NCI-H524 (cell line): ENCODE results near the gene WDR37.

Experiments used
- DNase-seq, 2 experiments: peaks; one replicate each; lab custom pipeline; 2025; lab: John Stamatoyannopoulos, UW

Gene WDR37

DNA sequence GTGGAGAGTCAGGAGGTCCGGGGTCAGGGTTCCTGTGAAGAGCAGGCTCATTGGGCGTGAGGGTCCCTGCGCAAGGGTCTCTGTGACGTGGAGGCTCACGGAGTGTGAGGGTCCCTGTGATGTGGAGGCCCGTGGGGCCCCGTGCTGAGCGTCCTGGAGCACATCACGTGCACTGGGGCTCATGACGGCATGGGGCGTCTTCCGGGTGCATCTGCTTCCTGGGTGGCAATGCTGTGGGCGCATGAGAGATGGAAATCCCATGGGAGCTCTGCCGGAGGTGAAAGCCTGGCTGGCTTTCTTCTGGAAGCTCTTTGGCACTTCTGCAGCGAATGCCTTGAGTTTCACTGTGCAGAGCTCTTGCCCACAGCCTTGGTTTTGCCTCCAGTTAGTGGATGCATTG is 71.4 kb downstream of the WDR37 start:
- no peak for DNase-seq

DNA sequence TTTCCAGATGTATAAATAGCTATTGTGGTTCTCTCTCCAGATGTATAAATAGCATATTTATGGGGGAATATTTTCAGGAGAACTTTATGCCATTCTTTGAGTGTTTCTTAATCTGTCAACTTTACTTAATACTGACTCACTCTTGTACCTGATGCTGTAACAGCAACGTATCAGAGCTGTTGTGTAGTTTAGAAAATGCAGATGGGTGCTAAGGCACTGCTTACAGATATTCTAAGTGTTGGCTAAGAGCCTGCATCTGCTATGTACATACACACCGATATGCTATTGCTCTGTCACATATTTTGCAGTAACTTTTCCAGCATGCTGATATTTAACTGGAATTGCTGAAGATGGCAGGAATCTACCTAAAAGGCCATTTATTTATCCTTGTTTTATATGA is 71.9 kb downstream of the WDR37 start:
- DNase-seq = no peak

DNA sequence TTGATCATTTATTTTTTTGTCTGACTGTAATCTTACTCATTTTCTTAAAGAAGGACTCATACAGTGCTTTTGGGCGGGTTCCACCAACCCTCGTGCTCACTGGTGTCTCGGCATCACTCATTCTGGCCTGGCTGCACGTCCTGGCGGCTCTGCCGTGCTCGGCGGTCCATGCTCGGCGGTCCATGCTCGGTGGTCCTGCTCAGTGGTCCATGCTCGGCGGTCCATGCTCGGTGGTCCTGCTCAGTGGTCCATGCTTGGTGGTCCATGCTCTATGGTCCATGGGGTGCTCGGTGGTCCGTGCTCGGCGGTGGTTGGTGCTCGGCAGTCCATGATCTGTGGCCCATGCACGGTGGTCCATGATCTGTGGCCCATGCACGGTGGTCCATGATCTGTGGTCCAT is 72.5 kb downstream of the WDR37 start:
- DNase-seq = no peak

DNA sequence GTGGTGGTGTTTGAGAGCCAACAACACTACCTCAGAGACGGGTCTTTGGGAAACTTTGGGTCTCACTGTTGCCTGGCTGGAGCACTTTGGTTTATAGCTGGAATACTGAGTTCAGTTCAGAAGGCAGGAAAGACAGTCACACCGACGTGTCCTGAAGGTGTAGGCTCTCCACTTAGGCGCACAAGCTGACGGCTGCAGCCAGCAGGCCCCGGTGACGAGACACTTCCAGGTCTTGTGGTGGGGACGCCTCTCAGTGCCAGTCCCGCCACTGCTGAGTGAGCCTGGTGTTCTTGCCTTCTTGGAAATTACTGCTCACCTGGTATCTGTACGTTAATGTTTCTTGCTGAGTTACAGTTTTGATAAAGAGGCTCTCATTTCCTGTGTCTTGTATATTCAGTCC is 74.0 kb downstream of the WDR37 start:
- no peak for DNase-seq

DNA sequence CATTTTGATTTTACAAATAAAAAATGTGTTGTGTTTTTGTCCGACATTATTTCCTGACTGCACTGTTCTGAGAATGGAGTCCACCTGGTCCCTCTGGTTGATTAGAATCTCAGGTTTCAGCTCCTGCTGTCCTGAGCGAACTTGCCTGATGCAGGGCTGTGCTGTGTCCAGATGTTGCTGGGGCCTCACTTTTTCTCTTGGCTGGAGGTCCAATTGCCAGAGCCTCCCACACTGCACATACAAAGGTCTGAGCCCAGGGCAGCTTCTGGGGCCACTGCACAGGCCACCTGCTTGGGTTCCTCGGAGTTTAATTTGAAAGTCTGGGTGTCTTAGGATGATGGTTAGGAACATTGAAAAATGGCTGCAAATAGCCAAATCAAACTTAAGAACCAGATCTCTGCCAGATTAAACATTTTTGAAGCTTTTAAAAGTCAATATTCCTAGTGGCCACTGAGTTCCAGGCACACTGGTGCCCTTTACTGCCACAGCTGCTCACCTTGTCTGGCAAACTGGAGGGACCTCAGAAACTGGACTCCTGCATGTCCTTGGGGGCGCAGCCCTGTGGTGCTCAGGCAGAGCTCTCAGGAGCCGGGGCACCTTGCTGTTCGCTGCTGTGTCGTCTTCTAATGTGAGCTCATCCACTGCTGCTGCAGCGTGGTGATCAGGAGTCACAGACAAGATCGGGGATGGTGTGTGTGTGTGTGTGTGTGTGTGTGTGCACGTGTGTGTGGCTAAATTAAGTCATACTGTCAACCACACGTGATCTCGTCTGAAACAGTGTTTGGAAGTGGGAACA is 75.0 kb downstream of the WDR37 start:
- no peak for DNase-seq

DNA sequence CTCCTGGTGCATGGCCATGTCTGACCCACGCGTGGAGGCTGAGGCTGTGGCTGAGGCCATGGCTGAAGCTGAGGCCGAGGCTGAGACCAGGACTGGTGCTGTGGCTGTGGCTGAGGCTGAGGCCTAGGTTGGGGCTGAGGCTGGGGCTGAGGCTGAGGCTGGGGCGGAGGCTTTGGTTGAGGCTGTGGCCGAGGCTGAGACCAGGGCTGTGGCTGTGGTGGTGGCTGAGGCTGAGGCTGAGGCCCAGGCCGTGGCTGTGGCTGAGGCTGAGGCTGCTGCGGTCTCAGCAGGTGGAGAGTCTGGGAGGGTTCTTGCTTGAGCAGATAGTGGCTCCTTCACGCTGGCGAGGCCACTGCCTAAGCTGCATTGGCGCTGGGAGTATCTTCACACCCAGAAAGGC is 76.4 kb downstream of the WDR37 start:
- DNase-seq = no peak

DNA sequence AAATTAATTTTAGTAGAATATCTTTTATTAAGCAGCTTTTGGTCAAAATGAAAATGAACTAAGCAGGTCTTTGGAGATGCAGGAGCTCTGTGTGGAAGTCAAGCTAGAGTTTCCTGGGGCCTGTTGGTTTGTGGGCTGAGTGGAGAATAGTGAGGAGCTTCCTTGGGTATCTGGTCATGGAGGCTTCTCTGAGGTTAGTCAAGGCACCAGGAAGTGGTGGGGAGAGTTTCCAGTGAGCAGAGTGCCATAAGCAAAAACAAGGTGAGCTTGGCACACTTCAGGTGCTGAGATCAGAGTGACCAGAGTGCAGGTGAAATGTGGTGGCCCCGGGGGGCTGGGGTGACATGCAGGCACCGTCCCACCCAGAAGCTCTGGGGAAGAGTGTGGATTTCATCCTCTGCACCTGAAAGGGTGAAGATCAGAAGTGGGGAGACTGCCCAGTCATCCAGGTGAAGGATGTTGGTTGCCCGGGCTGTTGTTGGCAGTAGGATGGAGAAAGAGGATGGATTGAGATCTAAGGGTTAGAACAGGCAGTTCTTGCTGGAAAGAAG is 77.4 kb downstream of the WDR37 start:
- no peak for DNase-seq

DNA sequence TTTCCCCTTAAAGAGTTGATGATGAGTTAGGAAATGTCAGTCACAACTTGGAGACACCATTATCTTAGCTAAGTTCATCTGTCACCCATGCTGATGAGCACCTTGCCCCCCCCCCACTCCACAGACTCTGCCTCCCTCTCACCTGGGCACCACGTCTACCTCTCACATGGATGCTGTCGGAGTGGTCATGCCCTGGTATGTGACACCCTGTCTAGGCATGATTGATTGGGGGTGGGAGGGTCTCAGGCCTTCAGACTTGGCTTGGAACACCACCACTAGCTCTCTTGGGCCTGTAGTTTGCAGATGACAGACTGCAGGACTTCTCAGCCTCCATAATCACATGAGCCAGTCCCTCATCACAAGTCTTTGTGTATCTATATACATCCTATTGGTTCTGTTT is 78.0 kb downstream of the WDR37 start:
- no peak for DNase-seq

DNA sequence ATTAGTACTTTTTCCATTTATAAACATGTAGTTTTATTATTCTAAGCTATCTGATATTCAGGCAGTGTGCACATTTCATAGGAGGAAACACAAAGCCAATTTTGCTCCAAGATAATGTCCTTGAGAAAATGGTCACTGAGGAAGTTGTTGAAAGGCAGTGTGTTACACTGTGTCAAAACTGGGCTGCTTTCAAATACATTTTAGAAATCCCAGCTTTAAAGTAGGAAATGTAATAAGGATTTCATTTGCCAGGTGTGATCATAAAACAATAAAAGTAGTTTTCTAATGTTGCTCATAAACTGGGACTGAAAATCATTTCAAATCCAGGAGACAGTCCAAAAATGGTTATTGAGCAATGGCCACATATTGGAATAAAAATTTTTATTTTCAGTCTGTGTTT is 80.1 kb downstream of the WDR37 start:
- no peak for DNase-seq

DNA sequence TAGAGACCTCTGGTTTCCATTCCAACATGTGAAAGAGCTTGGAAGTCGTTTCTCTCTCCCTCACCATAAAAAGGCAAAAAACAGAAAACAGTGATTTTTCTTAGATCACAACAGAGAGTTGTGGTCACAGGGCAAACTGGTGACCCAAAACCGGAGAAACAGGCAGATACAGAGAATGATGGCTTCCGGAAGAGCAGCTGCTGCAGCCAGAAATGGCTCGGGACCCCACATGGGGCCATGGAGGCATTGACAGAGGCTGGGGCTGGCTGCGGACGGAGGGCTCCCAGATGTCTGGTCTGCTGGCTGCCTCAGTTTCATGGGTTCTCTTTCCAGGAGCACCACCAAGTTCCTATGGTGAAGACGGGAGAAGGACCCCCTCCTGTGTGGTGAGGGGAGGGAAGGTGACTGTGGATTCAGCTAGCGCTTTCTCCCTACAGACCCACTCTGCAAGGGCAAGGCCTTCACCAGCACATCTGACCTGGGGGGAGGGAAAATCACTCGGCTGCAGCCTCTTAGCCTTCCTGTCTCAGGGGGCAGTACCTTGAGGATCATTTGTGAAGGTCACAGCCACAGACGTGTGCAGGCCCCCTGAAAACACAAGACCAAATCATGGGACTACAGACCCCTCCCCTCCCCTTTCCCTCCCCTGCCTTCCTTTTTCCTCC is 81.4 kb downstream of the WDR37 start:
- DNase-seq = no peak

DNA sequence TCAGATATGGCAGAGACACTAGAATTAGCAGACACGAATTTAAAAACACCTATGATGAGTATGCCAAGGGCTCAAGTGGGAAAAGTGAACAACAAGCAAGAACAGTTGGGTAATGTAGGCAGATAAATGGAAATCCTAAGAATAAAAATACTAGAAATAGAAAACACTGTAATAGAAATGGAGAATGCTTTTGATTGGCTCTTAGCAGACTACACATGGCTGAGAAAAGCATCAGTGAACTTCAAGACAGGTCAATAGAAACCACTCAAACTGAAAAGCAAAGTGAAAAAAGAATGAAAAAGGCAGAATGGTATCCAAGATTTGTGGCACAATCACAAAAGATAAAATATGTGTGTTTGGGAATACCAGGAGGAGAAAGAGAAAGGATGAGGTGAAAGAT is 82.3 kb downstream of the WDR37 start:
- DNase-seq = no peak

DNA sequence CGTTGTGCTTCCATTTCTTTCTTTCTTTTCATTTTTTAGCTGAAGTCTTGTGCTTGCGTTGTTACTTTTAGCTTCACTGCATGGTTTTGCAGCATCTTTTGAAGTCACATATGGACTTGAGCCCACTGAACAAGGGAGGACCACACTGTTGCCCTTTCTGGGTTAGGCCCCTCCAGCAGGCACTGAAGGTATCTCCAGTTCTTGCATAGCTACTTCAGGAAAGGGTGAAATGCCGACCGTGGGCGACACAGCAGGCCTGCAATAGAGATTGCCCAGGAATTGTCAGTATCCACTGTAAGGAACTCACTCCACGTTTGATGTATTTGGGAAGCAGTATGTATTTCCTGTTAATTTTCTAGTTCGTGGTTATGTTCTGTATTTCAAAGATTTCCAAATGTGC is 85.1 kb downstream of the WDR37 start:
- DNase-seq = no peak

DNA sequence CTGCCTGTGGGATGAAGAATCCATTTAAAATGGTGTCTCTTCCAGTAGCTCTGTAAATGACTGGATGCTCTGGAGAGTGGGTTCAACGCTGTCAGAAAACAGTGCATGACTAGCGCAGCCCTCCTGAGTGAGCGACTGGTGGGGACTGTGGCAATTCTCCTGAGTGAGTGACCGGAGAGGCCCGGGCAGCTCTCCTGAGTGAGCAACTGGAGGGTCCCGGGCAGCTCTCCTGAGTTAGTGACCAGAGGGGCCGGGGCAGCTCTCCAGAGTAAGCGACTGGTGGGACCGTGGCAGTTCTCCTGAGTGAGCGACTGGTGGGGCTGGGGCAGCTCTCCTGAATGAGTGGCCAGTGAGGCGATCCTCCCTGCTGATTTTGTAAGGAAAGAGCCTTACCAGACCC is 85.5 kb downstream of the WDR37 start:
- no peak for DNase-seq

DNA sequence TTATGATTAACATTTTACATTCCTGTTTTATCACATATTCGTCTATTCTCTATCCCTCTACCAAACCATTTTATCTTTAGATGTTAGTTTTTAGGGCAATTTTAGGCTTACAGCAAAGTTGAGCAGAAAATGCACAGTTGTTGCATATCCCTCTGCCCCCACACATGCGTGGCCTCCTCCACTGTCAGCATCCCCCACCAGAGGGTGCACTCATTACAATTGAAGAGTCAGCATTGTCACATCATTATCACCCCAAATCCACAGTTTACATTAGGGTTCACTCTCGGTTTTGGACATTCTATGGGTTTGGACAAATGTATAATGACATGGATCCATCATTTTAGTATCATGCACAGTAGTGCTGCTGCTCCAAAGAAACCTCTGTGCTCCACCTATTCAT is 86.4 kb downstream of the WDR37 start:
- no peak for DNase-seq

DNA sequence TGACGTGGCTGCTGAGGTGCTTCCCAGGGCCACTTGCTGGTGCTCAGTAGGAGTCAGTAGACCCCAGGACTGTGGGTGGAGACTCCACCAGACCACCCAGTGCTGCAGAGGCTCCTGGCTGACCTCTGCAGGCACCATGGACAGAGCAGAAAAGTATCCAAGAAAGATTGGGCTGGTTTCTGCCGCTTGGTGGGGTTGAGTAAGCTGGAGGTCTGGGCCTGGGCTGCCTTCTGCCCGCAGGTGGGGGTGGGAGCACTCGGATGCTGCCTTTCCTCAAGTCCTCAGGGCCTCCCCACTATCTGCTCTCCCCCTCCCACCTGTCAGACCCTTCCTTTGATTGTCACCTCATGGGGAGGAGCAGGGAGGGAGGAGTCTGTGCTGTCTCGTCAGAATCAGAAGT is 91.6 kb downstream of the WDR37 start:
- DNase-seq = no peak

DNA sequence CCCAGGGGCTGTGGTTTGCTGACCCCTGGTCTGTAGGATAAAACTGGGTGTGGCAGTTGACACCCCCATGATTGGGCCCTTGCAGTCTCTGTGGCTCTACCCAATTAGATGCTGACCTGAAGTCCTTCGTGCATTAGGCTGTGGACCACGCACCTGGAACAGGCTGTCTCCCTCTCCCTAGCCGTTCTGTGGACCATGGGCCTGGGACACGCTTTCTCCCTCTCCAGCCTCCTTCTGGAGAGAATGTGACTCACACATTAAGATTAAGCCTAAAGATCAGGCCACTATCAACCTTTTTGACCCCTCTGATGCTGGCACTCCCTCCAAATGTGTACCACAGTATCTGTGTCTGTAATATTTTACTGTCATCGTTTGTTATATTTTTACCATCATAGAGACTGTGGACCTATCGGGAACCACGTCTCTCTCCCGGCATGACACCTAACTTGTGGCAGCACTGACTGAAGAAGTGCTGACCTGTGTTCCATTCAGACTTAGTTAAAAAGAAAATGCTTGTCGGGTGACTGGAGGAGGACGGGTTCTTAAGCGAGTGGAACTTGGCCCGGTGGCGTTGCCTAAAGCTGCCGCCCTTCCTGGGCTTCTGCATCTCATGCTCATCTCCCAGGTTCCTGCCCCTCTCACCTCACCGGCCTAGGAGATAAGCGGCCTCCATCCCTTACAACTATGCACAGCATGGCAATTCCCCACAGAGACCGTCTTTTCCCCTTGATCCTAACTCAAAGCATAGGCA is 92.8 kb downstream of the WDR37 start:
- no peak for DNase-seq

DNA sequence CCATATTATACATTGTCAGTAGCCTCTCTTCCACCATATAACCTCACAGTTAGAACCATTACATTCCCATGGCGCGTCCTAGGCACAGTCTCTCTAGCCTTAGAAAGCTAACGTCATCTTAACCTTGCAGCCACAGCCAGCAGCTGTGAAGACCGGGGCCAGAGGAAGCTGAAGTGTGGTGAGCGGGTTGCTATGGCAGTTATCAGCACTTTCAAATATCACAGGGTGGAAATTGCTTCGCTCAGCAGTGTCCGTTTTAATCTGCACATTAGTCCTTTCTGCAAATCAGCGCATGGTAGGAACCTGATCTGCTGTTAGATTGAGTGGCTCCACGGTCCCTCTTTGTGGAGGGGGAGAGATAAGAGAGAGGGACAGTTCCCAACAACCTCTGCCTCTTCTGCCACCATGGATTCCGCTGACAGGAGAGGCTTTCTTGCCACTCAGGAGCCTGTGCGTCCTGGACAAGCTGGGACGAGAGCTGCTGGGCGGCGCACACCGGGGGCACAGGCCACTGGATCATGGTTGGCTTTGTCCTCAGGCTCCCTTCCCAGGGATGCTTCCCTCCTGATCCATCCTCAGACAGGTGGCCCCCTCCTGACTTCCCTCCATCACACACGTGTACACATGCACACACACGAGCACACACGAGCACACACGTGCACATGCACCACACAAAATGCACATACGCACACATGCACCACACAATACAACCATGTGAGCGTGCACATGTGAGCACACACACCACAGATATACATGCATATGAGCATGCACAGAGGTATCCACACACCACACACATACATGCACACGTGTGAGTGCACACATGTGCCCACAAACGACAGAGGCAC is 93.8 kb downstream of the WDR37 start:
- DNase-seq = no peak

DNA sequence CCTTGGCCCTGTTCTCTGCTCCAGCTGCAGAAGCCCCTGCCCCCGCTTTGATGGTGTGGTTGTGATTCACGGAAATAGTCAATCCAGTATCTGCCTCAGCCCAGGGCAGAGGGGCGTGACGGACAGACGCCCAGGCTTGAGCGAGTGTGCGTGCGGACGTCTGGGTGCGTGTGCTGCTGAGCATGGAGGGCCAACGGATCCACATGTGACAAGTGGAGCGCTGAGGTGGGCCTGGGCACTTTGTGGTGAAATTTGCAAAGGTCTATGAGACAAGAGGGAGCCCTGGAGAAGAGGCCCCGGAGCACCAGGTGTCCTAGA is 94.4 kb downstream of the WDR37 start:
- DNase-seq = no peak

DNA sequence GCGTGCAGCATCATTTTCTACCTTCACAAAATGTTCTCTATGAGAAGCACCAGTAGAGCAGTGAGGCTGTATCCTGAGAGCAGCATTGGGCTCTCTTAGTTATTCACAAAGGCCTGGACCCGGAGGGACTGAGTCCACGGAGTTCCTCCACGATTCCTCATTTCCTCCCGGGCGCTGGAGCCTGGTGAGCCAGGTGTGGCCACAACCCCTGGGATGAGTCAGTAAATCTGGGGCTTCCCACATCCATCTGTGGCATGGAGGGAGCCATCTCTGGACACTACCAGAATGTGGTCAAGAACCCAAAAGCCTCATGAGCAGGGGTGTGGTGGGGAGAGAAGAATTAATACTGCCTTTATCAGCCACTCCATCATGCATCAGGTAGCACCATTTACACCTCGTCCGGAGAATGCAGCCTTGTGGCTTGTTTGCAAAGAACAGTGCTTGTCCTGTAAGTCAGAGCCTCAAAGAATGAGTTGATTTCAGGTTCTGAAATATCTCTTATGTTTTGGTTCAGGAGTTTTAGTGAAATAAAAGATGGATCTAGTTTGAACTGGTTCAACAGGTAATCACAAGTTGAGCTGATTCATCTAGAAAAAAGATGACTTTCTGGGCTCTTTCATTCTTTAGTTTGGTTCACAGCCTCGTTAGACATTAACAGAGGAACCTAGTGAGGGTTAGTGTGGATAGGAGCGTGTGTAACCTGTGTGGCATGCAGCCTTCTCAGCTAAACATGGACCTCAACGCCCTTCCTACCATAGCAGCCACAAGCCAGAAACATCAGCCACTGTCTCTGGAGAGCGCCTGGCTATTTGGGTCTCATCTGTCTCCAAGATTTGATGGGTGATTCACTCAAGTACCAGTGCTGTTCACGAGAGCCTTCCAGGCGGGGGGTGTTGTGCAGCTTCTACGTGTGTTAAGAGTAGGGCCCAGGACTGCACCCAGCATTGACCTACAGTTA is 95.2 kb downstream of the WDR37 start:
- no peak for DNase-seq

DNA sequence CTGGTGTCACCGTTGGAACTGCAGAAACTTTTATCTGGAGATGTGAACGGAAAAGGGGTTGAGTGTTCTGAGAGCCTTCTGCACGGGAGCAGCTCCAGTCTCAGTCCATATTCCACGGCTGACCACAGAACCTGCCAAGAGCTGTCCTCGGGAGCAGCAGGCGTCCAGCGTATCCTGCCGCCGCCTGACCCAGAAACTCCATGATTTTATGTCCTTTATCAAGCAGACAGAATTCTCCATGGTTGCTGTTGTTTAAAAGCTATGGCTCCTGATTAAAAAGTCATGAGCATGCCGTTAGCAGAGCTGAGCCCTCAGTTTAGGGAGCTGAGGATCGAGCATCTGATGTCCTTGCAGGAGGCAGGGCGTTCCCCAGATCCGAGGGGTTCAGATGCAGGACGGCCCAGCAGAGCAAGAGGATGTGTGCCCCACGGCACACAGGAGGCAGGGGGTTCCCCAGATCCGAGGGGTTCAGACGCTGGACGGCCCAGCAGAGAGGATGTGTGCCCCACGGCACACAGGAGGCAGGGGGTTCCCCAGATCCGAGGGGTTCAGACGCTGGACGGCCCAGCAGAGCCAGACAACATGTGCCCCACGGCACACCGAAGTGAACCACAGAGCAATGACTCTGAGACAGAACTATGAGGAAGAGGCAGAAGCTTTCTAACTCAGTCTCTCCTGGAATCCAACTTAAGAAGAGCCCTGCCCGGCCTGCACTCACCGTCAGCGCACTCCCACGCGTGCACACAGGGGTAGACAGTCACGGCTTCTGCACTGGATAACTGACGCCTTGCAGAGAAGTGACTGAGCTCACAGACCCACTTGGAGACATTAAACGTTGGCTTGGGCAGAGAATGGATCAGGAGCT is 96.4 kb downstream of the WDR37 start:
- DNase-seq = no peak
